Measurements from ENCODE around the gene TENM3.
A peak's percentile ranks its signal among the peaks of the same experiment; 100 is the strongest.

Gene TENM3

DNA sequence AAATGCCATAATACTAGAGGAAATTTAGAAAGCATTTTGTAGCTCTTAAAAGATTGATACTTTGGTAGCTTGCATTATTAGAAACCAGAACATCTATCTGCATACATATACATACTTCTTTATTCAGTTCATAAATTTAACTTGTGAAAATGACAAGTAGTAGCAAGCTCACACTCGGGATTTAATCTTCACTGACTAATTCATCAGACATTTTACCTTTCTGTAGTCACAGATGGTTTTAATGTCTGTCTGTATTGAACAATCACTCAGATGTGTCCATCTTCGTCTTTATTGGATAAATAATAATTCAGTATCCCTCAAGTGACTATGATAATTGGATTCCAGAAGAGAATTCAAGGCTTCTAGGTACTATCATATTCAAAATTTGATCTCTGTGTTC is 232.3 kb downstream of the TENM3 start:
- no peak for DNase-seq

DNA sequence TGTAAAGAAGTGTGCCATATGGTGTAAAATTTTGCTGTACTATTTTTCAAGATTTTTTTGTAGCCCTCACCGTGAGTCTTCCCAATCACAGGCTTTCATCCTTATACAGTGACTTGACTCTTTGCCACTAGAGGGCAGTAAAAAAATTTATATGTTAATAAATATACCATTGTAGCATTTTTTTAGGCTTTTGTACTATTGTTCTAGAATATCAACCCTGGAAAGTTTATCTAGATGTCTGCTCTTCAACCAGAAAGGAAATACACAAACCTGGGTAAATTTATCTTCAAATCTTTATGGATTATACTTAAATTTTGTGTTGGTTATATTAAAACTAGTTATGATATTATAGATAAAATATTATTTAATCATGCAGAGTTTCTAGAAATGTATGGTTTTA is 235.3 kb downstream of the TENM3 start:
- DNase-seq, result peak; percentile 23

GRCh38 chr4:182483685-182484084 is 240.5 kb downstream of the TENM3 start:
- DNase-seq, result no peak

DNA sequence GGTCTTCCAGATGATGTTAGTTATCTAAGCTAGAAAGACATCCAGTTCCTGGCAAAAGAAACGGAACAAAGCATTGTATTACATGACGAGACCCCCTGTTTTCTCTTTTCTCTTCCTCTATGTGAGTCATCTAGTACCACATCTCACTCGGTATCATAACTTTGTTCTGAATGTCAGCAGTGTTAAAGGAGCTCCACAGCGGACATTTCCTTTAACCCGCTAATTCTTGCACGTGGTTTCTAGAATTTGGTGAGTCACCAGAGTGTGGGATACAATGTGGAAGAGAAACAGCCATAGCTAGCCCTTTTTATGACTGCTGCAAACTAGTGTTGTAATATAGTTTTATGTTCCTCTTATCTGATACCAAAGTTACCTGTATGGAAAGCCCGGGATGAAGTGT is 243.7 kb downstream of the TENM3 start:
- no peak for DNase-seq

- DNase-seq, result no peak
Measured at GRCh38 chr4:182488896-182489295, 245.7 kb downstream of the TENM3 start.

- DNase-seq, result no peak
Measured at GRCh38 chr4:182489607-182490006, 246.4 kb downstream of the TENM3 start.

DNA sequence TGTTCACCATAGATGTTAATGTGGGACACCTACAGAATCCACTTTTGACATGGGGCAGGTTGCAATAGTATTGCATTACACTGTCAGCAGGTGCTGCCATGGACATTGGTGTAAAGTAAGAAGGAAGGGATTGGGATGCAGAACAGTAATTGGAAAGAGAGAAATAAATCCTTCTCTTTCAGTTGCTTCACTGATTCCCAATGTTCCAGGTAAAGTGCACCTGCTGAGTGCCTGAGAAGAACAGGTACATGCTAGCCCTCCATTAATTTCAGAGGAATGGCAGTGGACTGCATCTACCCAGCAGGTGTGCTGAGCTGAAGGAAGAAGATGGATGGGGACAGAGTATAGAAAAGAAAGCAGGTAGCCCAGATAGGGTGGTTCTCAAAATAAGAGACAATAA is 248.5 kb downstream of the TENM3 start:
- DNase-seq, result no peak

DNA sequence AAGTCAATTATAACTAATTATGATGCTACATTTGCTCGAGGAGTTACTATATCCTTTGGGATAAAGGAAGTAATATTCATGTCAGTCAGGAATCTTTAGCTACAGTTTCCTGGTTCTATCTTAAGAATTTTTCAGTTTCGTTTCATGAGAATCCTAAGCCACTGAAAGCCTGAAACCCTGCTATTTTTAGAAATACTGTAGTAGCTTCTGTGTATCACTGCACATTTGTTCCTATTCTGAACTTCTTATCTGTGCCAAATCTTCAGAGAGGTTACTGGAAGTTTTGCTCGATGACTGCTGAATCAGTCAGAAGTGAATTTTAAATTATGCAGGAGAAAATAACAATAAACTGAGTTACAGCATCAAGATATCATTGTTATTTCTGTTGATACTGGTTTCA is 249.2 kb downstream of the TENM3 start:
- DNase-seq, result no peak

- no peak for DNase-seq
Measured at GRCh38 chr4:182493377-182493776, 250.2 kb downstream of the TENM3 start.

GRCh38 chr4:182494103-182494502 is 250.9 kb downstream of the TENM3 start:
- DNase-seq, result no peak

DNA sequence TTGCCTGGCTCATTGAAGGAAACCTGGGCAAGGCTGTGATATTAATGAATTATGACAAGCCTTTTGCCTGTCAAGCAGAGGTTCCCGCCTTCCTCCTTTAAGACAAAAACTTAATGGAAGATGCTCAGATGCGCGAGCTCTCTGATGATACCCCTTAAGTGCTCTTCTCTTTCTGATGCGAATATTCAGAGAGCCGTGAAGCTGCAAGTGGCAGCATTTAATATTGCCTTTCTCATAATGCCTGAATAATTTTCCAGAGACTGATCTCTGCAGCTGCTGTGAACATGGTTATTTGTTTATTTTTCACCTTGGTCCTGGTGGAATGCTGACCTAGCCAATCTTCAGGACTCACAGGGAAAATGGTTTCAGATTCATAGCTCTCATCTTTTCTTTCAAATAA is 251.8 kb downstream of the TENM3 start:
- no peak for DNase-seq

DNA sequence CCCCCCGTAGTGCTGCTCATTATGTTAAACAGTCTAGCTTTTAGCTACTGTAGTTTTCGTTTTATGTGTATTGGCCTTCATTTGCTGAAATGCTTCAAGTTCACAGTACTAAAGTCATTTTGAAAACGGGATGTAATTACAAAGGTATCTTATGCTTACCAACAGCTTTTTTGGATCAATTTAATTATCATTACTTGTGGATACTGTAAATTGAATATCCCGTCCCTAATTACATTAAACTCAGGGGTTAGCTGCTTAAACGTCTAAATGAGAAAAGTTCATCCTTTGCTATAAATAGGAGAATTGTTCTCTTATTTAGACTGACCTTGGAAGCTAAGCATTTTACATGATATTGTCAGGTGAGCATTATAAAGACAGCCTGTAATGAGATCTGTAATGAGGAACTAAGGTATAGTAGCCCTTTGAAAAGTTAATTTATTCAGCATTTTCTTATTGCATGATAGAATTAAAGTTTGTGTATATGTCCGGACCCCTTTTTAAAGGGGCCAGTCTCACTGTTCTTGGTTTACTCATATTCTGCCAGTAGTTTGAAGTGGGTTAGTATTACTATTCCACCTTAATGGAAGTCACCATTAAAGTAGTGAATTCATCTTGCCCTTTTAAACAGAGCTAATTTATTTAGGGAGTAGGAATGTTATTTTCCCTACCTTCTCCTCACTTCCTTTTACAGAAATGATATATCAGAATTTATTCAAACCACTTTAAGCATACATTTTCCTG is 252.6 kb downstream of the TENM3 start:
- DNase-seq, result no peak

DNA sequence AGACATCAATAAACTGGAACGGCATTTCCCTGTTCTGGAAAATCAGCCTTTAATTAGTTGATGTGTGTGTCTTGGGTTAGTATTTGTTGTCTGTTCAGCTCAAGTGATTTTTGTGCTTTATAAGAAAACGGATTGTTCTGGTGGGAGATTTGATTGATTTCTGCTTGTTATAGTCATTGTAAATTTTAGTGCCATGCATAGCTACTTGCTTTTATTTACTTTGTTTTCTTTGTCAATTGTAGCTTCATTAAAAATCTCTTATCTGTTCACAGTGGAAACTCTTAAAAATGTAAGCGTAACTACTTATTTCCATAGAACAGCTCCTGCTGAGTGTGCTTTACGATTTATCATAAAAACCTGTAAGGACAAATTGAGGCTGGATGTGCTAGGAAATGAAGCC is 253.2 kb downstream of the TENM3 start:
- DNase-seq, result no peak

DNA sequence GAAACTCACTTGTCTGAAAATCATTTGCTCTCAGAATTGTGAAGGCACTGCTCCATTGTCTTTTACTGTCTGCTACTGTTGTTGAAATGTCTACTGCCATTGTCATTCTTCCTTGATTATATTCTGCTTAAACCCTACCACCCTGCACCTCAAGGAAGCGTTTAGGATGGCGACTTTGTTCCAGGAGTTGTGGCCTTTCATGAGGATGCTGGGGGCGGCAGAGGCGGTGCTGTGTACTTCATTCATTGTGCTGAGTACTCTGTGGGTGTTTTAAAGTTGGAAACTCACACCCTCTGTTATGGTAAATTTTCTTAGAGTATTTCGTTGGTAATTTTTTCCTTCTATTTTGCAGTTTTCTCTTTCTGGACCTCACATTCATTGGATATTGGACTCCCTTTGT is 258.9 kb downstream of the TENM3 start:
- no peak for DNase-seq

DNA sequence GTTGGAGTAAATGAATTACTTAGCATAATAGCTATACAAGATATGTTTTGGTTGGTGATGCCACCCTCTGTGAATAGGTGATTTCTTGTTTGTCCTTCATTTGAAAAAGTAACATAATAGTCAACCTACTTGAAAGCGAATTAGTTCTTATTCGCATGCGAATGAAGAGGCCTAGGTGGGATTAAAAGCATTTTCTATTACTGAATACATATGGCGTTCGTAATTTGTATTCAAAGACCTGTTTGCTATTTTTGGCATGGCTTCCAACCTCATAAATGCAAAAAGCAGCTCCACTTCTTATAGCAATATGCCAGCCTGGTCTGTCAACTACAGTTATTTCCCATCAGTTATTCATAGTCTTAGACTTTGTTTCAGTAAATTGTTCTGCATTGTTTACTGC is 261.3 kb downstream of the TENM3 start:
- no peak for DNase-seq

- DNase-seq, result no peak
Measured at GRCh38 chr4:182507805-182508204, 264.6 kb downstream of the TENM3 start.

GRCh38 chr4:182510836-182511235 is 267.6 kb downstream of the TENM3 start:
- no peak for DNase-seq

DNA sequence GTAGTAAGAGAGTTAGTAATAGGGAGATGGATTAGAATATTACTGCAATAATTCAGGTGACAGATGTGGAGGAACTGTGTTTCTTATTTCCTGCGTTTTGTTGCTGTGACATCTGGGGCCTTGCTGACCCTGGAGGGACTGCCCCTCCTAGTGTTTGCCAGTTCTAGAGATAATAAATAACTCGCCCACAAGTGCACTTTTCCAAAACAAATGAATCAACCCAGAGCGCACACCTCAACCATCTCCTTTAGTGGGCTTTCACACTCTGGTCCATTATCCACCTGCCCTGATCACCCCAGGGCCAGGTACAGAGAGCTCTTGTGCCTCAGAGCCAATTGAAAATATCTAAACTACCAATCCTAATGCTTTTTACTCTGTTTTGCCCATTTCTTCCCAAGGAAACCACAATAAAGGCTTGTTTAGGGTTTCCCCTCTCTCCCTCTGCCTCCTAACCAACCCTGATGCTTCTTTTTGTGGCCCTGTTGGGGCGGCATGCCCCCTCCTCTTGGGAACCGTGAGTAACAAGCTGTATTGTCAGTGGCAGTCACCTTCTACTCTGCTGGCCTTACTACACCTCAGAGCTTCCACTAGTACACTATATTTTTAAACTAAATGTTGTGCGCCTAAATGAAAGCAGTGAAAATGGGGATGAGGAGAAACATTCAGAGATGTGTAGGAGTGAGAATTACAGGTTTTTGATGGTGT is 270.5 kb downstream of the TENM3 start:
- no peak for DNase-seq

DNA sequence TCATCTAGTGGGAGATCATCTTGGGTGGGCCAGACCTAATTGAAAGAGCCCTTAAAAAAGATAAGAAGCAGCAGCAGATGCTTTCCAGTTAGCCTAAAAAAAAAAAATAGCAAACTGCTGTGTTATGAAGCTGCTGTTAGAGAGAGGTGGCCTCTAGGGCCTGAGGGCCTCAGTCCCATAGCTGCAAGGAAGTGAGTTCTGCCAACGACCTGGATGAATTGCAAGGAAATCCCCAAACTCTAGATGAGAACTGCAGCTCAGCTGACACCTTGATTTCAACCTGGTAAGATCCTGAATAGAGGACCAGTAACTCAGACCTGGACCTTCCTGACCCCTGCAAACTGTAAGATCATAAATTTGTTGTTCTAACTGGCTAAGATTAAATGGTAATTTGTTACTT is 275.2 kb downstream of the TENM3 start:
- DNase-seq, result no peak

DNA sequence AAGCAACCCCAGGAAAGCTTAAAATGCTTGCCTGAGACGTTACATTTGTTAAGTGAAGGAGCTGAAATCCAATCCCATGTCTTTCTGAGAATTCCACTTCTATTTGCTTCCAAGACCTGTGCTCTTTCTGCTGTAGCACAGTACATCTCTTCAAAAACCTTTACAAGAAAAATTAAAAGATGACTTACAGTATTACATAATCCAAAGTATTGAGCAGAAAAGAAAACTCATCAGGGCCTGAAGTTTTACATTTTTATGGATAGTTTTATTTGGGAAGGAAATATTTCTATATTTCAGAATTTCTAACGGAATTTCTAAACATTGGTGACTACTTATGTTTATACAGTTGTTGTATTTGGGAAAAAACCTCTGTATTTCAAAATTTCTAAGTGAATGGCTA is 276.3 kb downstream of the TENM3 start:
- no peak for DNase-seq

DNA sequence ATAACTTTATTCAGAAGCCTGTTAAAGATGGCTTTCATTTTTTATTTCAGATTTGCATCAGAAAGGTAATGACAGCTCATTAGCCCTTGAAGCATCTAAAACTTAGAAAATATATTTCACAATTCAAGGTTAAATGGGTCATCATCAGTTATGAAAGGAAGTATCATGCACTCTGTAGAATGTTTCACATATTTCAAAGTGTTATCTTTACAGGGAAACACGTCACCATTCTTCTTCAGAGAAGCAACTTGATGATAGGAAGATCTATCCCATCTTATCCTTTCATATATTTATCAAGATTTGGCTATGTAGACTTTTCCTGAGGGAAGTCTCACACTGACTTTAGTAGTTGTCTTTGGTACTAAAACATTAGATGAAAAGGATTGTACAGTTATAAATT is 277.8 kb downstream of the TENM3 start:
- DNase-seq, result no peak

DNA sequence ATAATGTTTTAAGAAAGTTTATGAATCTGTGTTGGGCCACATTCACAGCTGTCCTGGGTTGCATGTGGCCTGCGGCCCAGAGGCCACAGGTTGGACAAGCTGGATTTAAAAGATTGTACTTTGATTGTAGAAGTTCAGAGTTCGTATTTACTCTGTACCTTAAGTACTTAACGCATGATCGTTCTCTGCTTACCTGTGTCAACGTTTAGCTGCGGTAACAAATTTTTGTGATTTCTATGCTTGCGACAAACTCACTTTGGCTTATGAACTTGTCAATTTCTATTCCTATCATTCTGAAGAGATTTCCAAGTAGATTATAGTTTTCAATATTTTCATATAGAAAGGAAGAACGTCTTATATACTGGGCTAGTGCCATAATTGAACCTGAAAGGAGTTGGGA is 285.6 kb downstream of the TENM3 start:
- DNase-seq, result no peak

- DNase-seq, result no peak
Measured at GRCh38 chr4:182530451-182530850, 287.2 kb downstream of the TENM3 start.

GRCh38 chr4:182531555-182532162 is 288.5 kb downstream of the TENM3 start:
- no peak for DNase-seq

Data from midbrain (tissue), 1 donor.